Activated CD4-positive, alpha-beta T cell treated with anti-CD3 and anti-CD28 coated beads, Interleukin-2, amount 10 ng/mL, durations not matched to agents 24 days and 14 days (primary cell): ENCODE results near the gene PGBD5. TPM values are rescaled to one million over a fixed set of nuclear protein-coding genes. Genes with fewer than 3 reads are reported as not detected.

ENCODE experiments used
- DNase-seq: peaks from one replicate; pipeline ENCODE4 v3.0.0; 2022
- H3K27ac Mint-ChIP-seq: one replicate; pipeline ENCODE4 v1.8.0; 2022; ENCODE audit warnings: mild to moderate bottlenecking, mixed read lengths
- H3K27me3 Mint-ChIP-seq: one replicate; pipeline ENCODE4 v1.8.0; 2022; ENCODE audit warnings: mixed read lengths
- H3K36me3 Mint-ChIP-seq: one replicate; pipeline ENCODE4 v1.8.0; 2022; ENCODE audit warnings: low read depth, mild to moderate bottlenecking, mixed read lengths
- H3K4me1 Mint-ChIP-seq: one replicate; pipeline ENCODE4 v1.8.0; 2021; ENCODE audit warnings: mixed read lengths
- H3K4me3 Mint-ChIP-seq: one replicate; pipeline ENCODE4 v1.8.0; 2022; ENCODE audit warnings: mild to moderate bottlenecking, moderate library complexity, mixed read lengths
- H3K9me3 Mint-ChIP-seq: one replicate; pipeline ENCODE4 v1.8.0; 2021; ENCODE audit warnings: mixed read lengths
- intact Hi-C: fragments of 100-400 bp; cut with micrococcal nuclease; formaldehyde crosslinking; loops from one replicate; pipeline ENCODE4 v1.15.1; 2023
- total RNA-seq: library from RNA; stranded (reverse); gene quantifications from 2 replicates; pipeline ENCODE4 v1.2.3, GENCODE V29; 2022

The PGBD5 gene
- total RNA-seq, 1 donor from 2014 or later, result 0.09 TPM

DNA sequence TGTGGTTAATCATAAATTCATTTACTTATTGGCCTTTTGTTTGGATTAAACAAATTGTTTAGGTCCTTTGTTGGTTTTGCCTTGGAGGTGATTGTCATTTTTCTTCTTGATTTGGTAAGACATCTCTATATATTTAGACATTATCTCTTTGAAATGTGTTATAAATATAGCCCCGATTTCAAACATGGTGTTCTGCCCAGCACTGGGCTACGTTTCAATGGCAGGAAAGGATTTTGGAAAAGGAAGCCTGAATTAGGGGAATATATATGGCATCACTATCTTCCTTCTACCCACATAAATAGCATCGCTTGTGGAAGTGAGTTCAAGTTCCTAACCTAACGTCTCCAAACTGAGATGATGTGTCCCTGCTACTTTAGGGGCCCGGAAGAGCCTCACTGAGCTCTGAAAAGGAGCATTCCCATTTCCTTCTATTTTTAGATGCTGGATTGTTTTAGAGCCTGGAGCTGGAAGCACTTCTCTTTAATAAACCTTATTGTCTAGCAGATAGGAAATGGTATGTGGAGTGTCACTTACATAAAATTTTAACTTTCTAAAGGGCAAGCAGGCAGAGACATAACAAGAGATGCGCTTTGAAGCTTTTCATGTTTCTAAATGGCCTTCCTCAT, 39.4 kb downstream of the PGBD5 start:
- intact Hi-C loops, result no loop called here

DNA sequence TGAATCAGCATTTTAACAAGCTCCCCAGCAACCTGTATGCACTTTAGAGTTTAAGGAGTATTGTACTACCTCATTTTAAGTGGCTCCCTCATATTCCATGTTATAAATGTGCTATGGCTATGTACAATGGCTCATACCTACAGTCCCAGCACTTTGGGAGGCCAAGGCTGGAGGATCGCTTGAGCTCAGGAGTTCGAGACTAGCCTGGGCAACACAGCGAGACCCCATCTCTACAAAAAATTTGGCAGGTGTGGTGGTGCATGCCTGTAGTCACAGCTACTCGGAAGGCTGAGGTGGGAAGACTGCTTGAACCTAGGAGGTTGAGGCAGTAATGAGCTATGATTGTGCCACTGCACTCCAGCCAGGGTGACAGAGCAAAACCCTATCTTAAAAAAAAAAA, 40.2 kb downstream of the PGBD5 start:
- H3K9me3 Mint-ChIP-seq, result no peaks in the 10 kb centered on the region
- H3K27me3 Mint-ChIP-seq, result peaks cover 1% of the 10 kb centered on the region
- no peak for DNase-seq
- intact Hi-C loops, result no loop called here
- no peak overlapping the region for H3K27ac Mint-ChIP-seq
- H3K4me3 Mint-ChIP-seq, result no peak overlapping the region
- no peaks in the 10 kb centered on the region for H3K4me1 Mint-ChIP-seq
- no peaks in the 10 kb centered on the region for H3K36me3 Mint-ChIP-seq

More for the DNA sequence above, 39.4 kb downstream of the PGBD5 start:
- Mint-ChIP-seq H3K4me3 (no peak overlapping the region), H3K36me3 (no peaks in the 10 kb centered on the region), H3K4me1 (no peaks in the 10 kb centered on the region), H3K9me3 (no peaks in the 10 kb centered on the region), H3K27ac (no peak overlapping the region), H3K27me3 (peaks cover 3% of the 10 kb centered on the region)
- no peak for DNase-seq

DNA sequence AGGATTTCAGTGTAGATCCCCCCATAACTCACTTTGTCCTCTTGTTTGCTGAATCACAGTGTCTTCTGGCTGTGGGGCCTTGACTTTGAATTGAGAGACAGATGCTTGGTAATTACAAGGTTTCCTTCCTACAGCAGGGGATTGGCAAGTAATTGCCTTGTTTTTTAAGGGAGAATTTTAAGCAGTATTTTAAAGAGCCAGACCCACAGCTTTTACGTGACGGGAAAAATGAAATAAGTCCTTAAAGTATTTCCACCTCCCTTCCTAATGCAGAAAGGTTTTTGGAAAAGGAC, 41.0 kb downstream of the PGBD5 start:
- Mint-ChIP-seq H3K27ac (no peak overlapping the region), H3K4me1 (no peaks in the 10 kb centered on the region), H3K9me3 (no peaks in the 10 kb centered on the region), H3K4me3 (no peak overlapping the region), H3K36me3 (no peaks in the 10 kb centered on the region), H3K27me3 (peaks cover 1% of the 10 kb centered on the region)
- intact Hi-C loops, result no loop called here
- no peak for DNase-seq

DNA sequence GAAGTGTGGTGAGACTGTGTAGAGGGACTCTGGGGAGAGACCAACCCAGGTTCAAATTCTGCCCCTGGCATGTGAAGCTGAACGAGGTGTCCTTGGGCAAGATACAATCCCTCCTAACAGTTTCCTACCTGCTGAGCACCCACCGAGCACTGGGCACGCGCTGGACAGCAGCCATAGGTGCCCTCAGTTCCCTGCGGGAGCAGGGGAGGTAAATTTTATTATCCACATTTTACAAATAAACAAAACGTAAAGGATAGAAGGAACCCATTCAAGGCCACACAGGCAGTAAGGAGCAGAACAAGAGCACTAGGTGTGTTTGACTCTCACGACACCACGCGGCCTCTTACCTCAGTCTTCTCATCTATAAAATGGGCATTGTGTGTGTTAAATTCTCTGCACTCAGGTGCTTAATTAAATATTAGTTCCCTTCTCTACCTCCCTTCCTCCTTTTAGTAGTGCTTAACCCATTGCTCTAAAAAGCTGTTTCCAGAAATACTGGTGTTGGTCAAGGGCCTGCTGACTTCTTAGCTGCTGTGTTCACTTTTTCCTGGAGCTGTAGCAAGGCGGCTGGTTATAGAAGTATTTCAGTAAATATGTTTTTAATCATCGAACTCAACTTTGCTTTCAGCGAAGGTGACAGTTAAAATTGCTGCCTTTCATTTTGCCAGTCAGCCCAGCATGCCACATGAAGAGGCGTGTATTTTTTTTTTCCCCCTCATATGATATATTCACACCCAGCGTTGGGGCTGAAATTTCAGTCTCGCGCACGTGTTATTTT, 41.6 kb downstream of the PGBD5 start:
- Mint-ChIP-seq H3K27me3 (peaks cover 1% of the 10 kb centered on the region), H3K4me1 (no peaks in the 10 kb centered on the region), H3K27ac (no peak overlapping the region), H3K36me3 (no peaks in the 10 kb centered on the region), H3K4me3 (no peak overlapping the region), H3K9me3 (peaks cover 3% of the 10 kb centered on the region)
- intact Hi-C loops, result no loop called here
- DNase-seq, result no peak

DNA sequence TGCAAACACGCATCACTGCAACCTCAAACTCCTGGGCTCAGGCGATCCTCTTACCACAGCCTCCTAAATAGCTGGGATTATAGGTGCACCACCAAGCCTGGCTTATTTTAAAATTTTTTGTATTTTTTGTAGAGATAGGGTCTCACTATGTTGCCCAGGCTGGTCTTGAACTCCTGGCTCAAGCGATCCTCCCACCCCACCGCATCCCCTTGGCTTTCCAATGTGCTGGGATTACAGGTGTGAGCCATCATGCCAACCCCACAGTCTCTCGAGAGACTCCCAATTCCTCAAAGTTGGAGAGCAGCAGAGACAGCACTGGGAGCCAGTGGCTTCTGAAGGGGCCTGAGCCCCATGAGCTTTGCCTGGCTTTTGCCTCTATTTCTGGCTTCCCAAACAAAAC, 42.7 kb downstream of the PGBD5 start:
- Mint-ChIP-seq H3K27me3 (peaks cover 1% of the 10 kb centered on the region), H3K27ac (no peak overlapping the region), H3K36me3 (no peaks in the 10 kb centered on the region), H3K4me1 (no peaks in the 10 kb centered on the region), H3K9me3 (peaks cover 12% of the 10 kb centered on the region), H3K4me3 (no peak overlapping the region)
- intact Hi-C loops, result no loop called here
- DNase-seq, result no peak

DNA sequence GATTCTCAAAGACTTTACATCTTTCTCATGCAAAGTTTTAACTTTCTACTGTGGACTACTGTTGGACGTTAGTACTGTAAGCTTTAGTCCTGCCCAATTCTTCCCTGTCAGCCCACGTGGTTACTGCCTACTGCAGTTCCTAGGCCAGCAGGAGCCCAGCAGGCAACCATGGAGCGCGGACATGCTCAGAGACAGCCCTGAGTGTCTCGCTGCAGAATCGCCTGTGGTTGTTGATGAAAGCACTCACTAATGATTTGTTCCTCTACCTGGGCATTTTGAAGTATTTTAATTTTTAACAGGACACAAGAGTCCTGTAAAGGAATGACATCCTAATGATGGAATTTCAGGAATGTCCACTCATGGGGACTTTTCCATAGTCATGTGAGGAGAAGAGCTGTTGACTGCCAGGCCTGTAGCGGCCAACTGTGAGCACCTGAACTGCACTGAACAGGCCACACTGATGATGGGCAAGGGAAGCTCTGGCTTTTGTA, 44.1 kb downstream of the PGBD5 start:
- Mint-ChIP-seq H3K9me3 (peaks cover 16% of the 10 kb centered on the region), H3K4me1 (no peaks in the 10 kb centered on the region), H3K27me3 (peaks cover 1% of the 10 kb centered on the region), H3K27ac (no peak overlapping the region), H3K36me3 (no peaks in the 10 kb centered on the region), H3K4me3 (no peak overlapping the region)
- intact Hi-C loops, result no loop called here
- DNase-seq, result no peak

DNA sequence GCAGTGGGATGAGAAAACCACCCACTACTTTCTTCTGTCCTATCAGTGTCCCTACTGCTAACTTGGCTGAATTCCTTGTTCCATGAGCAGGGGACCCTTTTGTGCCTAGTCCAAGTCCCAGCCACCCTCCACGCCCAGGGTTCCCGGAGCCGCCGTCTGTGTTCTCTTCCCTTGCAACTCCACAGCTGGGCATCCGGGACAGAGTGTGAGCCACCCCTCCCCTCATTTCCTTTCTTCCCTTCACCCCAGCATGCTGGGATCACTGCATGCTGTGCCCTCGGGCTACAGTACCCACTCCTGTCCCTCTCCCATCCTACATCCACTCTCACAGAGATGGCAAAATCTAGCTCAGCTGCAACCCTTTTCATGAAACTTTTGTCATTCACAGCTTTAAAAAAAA, 44.5 kb downstream of the PGBD5 start:
- no peak overlapping the region for H3K27ac Mint-ChIP-seq
- peaks cover 16% of the 10 kb centered on the region for H3K9me3 Mint-ChIP-seq
- H3K27me3 Mint-ChIP-seq, result peaks cover 1% of the 10 kb centered on the region
- intact Hi-C loops, result no loop called here
- no peak for DNase-seq
- no peaks in the 10 kb centered on the region for H3K36me3 Mint-ChIP-seq
- no peaks in the 10 kb centered on the region for H3K4me1 Mint-ChIP-seq
- H3K4me3 Mint-ChIP-seq, result no peak overlapping the region

DNA sequence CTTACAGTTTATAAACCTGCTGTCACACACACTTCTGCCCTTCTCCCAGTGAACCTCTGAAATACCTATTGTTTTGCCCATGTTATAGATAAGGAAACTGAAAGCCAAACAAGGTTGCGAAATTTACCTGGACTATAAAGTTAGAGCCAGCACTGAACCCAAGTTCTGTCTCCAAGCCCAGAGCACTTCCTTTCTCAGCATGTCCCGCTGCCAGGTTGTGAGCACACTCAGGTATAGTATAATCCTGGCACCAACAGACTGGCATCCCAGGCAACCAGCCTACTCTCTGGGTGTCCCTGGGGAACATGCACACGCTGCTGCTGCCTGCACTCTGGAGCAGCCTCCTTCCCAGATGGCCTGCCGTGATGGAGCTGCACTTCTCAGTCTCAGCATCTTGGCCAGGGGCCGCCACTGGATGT, 45.1 kb downstream of the PGBD5 start:
- no peak for DNase-seq
- Mint-ChIP-seq H3K9me3 (peaks cover 16% of the 10 kb centered on the region), H3K27ac (no peak overlapping the region), H3K4me1 (no peaks in the 10 kb centered on the region), H3K27me3 (peaks cover 1% of the 10 kb centered on the region), H3K4me3 (no peak overlapping the region), H3K36me3 (no peaks in the 10 kb centered on the region)
- intact Hi-C loops, result no loop called here

DNA sequence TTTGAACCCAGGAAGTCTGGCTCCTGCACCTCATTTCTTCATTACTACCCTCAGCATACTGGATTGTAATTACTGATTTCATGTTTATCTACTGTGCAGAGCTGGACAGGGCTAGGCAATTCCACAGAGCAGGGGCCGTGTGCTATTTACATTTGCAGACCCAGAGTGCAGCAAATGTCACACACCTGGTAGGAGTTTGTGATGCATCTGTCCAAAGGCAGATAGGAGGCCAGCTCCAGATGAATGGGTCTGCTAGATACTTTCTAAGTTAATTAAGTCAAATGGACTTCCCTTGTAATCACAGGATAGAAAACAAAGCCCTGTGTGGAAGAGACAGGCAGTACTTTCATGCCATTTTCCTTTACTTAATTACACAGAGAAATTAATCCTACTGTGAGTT, 46.2 kb downstream of the PGBD5 start:
- H3K4me3 Mint-ChIP-seq, result no peak overlapping the region
- H3K9me3 Mint-ChIP-seq, result peaks cover 16% of the 10 kb centered on the region
- intact Hi-C loops, result no loop called here
- H3K36me3 Mint-ChIP-seq, result no peaks in the 10 kb centered on the region
- no peak overlapping the region for H3K27ac Mint-ChIP-seq
- no peak for DNase-seq
- no peaks in the 10 kb centered on the region for H3K4me1 Mint-ChIP-seq
- peaks cover 2% of the 10 kb centered on the region for H3K27me3 Mint-ChIP-seq

DNA sequence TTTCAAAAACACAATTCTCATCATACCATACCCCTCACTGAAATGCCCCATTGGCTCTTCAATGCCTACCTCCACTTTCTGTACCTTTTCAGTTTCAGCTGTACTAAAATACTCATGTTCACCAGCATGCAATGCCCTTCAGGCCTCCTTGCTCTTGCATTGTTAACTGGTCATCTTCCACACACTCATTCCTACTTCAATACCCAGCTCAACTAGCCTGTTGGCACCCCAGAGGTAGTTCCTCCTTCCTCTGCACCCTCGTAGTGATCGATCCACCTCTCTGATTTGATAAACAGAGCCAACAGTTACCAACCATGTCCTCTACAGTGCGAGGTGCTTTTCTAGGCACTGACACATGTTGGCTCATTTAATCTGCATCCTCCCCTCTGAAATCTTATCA, 46.7 kb downstream of the PGBD5 start:
- DNase-seq, result no peak
- Mint-ChIP-seq H3K4me1 (no peaks in the 10 kb centered on the region), H3K27ac (no peak overlapping the region), H3K4me3 (no peak overlapping the region), H3K27me3 (peaks cover 6% of the 10 kb centered on the region), H3K36me3 (no peaks in the 10 kb centered on the region), H3K9me3 (peaks cover 16% of the 10 kb centered on the region)
- intact Hi-C loops, result no loop called here

DNA sequence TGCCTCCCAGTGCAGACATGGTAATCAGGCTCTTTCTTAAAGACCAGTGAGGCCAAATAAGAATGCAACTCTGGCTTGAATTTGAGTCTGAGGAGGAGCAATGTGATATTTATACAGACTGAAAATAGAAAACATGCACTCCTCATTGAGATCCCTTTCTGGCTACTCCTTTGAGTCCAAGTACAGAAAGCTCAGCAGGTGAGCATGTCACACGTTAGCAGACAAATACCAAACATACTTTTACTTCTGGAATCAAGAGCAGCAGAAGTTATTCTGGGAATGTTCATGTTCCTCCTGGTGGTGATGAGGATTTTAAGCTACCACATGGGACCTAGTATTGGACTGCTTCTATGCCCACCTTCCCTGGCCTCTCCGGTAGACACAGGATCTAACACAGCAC, 48.3 kb downstream of the PGBD5 start:
- Mint-ChIP-seq H3K9me3 (peaks cover 16% of the 10 kb centered on the region), H3K4me1 (no peaks in the 10 kb centered on the region), H3K27ac (no peak overlapping the region), H3K4me3 (no peak overlapping the region), H3K36me3 (no peaks in the 10 kb centered on the region), H3K27me3 (peaks cover 7% of the 10 kb centered on the region)
- DNase-seq, result no peak
- intact Hi-C loops, result no loop called here

DNA sequence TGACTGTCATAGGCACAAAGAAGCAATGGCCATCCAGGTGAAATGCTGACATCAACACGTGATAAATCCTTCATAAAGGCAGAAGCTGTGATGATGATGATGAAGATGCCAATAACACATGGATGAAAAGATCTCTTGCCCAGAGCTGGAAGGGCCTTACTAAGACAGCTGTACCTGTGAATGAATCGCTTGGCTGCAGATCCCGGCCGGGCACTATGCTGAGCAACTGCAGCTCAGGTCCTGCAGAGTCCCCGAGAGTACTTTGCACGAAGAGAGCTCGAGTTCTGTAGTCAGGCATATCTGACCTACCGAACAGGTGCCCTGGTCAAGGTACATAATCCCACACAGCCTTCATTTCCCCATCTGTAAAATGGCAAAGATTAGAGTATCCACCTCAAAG, 48.8 kb downstream of the PGBD5 start:
- H3K27me3 Mint-ChIP-seq, result peaks cover 9% of the 10 kb centered on the region
- no peak for DNase-seq
- H3K9me3 Mint-ChIP-seq, result peaks cover 16% of the 10 kb centered on the region
- H3K4me3 Mint-ChIP-seq, result no peak overlapping the region
- H3K27ac Mint-ChIP-seq, result no peak overlapping the region
- intact Hi-C loops, result no loop called here
- H3K36me3 Mint-ChIP-seq, result no peaks in the 10 kb centered on the region
- no peaks in the 10 kb centered on the region for H3K4me1 Mint-ChIP-seq

DNA sequence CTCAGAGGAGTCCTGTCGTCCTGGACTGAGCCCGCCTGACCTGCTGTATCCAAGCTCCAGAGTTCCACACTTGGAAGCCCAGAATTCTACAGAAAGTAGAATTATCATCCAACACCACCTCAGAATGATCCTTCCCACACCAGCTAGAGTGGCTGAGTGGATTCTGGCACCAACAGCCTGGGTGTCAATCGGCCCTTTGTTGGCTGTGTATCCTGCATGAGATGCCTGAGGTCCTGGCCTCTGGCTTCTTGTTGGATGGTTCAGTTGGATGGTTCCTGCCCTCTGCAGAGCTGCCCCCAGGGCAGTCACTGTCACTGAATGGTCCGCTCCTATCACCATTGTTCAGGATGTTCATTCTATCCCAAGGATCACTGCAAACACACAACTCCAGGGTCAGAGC, 49.8 kb downstream of the PGBD5 start:
- Mint-ChIP-seq H3K27me3 (peaks cover 9% of the 10 kb centered on the region), H3K4me3 (no peak overlapping the region), H3K4me1 (no peaks in the 10 kb centered on the region), H3K27ac (no peak overlapping the region), H3K36me3 (no peaks in the 10 kb centered on the region), H3K9me3 (peaks cover 16% of the 10 kb centered on the region)
- no peak for DNase-seq
- intact Hi-C loops, result no loop called here

DNA sequence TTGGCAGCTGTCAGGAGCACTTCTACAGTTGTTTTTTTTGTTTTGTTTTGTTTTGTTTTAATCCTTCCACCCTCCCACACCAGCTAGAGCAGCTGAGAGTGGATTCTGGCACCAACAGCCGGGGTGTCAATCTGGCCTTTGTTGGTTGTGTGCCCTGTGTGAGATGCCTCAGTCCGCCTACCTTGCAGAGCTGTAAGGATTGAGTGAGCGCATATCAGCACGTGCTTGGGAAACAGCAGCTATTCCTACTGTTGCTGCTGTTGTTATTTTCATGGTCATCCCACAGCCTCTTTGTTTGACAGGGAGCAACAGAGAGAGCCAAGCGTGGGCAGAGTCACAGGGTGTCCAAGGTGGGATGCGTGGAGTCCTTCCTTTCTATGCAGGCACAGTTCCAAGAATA, 50.4 kb downstream of the PGBD5 start:
- Mint-ChIP-seq H3K36me3 (no peaks in the 10 kb centered on the region), H3K27ac (no peak overlapping the region), H3K27me3 (peaks cover 9% of the 10 kb centered on the region), H3K4me1 (no peaks in the 10 kb centered on the region), H3K9me3 (peaks cover 16% of the 10 kb centered on the region), H3K4me3 (no peak overlapping the region)
- DNase-seq, result no peak
- intact Hi-C loops, result no loop called here

DNA sequence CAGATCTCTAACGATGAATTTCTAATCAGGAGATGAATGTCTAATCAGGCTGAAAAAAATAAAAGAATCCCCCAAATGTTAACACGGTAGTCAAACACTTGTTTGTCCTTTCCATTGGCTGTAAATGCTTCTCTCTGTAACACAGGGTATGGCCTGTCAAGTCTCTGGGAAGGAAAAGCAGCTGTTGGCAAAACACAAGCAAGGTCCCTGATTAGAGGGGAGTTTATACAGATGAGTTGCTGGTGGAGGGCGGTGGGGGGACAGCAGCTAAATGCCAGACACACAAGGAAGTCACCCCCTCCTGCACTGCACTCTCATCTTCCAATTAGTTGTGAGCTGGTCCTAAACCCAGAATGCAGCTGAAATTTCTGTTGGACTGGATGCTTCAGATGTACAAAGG, 51.0 kb downstream of the PGBD5 start:
- Mint-ChIP-seq H3K27me3 (peaks cover 9% of the 10 kb centered on the region), H3K36me3 (no peaks in the 10 kb centered on the region), H3K9me3 (peaks cover 16% of the 10 kb centered on the region), H3K27ac (no peak overlapping the region), H3K4me1 (no peaks in the 10 kb centered on the region), H3K4me3 (no peak overlapping the region)
- intact Hi-C loops, result no loop called here
- no peak for DNase-seq
